HepG2 (cell line): ENCODE measurements around the gene PSMB11.

Experiments used
- SMAD1 ChIP-seq: sonication (generic); formaldehyde crosslinking; IDR thresholded peaks from 2 replicates; pipeline ENCODE4 v1.4.0; 2020; ENCODE audit warnings: missing genetic modification reagents, low read depth, mild to moderate bottlenecking, borderline replicate concordance
- STAG1 ChIP-seq: sonication (generic); formaldehyde crosslinking; IDR thresholded peaks from 2 replicates; pipeline ENCODE4 v1.4.0; 2020; ENCODE audit warnings: missing genetic modification reagents
- TMF1 ChIP-seq: sonication (generic); formaldehyde crosslinking; IDR thresholded peaks from 2 replicates; pipeline ENCODE4 v1.8.1; 2022; ENCODE audit warnings: low read depth, missing genetic modification reagents
- TOE1 ChIP-seq: sonication (generic); formaldehyde crosslinking; IDR thresholded peaks from 2 replicates; pipeline ENCODE4 v1.4.0; 2020; ENCODE audit warnings: mild to moderate bottlenecking, missing genetic modification reagents
- ZNF207 ChIP-seq: fragments of 450-650 bp; IDR thresholded peaks from 2 replicates; pipeline ENCODE4 v1.6.1; 2016; ENCODE audit warnings: antibody characterized with exemption, borderline replicate concordance
- TF ChIP-seq, protein P1 (sequence below): sonication (generic); formaldehyde crosslinking; IDR thresholded peaks from 2 replicates; pipeline ENCODE4 v1.8.0; 2022; ENCODE audit warnings: mild to moderate bottlenecking, missing genetic modification reagents; ENCODE audit not compliant: insufficient replicate concordance
- TF ChIP-seq, protein P2 (sequence below): sonication (generic); formaldehyde crosslinking; IDR thresholded peaks from 2 replicates; pipeline ENCODE4 v1.5.0; 2020; ENCODE audit warnings: mild to moderate bottlenecking, missing genetic modification reagents, moderate library complexity
- TF ChIP-seq, protein P3 (sequence below): sonication (generic); formaldehyde crosslinking; IDR thresholded peaks from 2 replicates; pipeline ENCODE4 v1.5.0; 2020; ENCODE audit warnings: mild to moderate bottlenecking, missing genetic modification reagents
- TF ChIP-seq, protein P4 (sequence below): IDR thresholded peaks from 2 replicates; pipeline ENCODE4 v1.6.1; 2012; ENCODE audit warnings: inconsistent platforms

DNA sequence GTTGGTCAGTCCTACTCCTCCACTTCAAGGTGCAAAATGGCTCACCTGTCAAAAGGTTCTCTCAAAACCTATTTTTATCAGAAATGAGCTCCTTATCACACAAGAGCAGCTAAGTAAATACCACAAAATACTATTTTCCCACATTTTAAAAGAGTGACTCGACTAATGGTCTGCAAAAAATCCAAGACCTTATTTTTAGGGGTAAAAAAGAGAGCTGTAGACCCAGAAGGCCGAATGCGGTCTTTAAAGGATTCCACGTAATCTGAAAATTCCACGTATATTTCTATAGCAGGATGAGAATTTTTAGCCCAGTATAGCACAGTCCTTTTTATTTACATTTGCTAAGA is 35.9 kb upstream of the PSMB11 start:
- TF ChIP-seq, protein P1, sequence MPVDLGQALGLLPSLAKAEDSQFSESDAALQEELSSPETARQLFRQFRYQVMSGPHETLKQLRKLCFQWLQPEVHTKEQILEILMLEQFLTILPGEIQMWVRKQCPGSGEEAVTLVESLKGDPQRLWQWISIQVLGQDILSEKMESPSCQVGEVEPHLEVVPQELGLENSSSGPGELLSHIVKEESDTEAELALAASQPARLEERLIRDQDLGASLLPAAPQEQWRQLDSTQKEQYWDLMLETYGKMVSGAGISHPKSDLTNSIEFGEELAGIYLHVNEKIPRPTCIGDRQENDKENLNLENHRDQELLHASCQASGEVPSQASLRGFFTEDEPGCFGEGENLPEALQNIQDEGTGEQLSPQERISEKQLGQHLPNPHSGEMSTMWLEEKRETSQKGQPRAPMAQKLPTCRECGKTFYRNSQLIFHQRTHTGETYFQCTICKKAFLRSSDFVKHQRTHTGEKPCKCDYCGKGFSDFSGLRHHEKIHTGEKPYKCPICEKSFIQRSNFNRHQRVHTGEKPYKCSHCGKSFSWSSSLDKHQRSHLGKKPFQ (CRISPR knock-in tag), result no peak
- peak; percentile 13; the same call in 1 of the 2 replicates for TF ChIP-seq STAG1 (CRISPR knock-in tag)
- TF ChIP-seq, protein P2, sequence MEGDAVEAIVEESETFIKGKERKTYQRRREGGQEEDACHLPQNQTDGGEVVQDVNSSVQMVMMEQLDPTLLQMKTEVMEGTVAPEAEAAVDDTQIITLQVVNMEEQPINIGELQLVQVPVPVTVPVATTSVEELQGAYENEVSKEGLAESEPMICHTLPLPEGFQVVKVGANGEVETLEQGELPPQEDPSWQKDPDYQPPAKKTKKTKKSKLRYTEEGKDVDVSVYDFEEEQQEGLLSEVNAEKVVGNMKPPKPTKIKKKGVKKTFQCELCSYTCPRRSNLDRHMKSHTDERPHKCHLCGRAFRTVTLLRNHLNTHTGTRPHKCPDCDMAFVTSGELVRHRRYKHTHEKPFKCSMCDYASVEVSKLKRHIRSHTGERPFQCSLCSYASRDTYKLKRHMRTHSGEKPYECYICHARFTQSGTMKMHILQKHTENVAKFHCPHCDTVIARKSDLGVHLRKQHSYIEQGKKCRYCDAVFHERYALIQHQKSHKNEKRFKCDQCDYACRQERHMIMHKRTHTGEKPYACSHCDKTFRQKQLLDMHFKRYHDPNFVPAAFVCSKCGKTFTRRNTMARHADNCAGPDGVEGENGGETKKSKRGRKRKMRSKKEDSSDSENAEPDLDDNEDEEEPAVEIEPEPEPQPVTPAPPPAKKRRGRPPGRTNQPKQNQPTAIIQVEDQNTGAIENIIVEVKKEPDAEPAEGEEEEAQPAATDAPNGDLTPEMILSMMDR, result no peak
- no peak for TF ChIP-seq ZNF207
- TF ChIP-seq, protein P3, sequence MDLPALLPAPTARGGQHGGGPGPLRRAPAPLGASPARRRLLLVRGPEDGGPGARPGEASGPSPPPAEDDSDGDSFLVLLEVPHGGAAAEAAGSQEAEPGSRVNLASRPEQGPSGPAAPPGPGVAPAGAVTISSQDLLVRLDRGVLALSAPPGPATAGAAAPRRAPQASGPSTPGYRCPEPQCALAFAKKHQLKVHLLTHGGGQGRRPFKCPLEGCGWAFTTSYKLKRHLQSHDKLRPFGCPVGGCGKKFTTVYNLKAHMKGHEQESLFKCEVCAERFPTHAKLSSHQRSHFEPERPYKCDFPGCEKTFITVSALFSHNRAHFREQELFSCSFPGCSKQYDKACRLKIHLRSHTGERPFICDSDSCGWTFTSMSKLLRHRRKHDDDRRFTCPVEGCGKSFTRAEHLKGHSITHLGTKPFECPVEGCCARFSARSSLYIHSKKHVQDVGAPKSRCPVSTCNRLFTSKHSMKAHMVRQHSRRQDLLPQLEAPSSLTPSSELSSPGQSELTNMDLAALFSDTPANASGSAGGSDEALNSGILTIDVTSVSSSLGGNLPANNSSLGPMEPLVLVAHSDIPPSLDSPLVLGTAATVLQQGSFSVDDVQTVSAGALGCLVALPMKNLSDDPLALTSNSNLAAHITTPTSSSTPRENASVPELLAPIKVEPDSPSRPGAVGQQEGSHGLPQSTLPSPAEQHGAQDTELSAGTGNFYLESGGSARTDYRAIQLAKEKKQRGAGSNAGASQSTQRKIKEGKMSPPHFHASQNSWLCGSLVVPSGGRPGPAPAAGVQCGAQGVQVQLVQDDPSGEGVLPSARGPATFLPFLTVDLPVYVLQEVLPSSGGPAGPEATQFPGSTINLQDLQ (CRISPR knock-in tag), result no peak
- TF ChIP-seq, protein P4, sequence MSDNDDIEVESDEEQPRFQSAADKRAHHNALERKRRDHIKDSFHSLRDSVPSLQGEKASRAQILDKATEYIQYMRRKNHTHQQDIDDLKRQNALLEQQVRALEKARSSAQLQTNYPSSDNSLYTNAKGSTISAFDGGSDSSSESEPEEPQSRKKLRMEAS, result no peak
- TF ChIP-seq SMAD1 (CRISPR knock-in tag), result no peak
- no peak for TF ChIP-seq TMF1 (CRISPR knock-in tag)
- TF ChIP-seq TOE1 (CRISPR knock-in tag), result no peak
